Ascending aorta (tissue), 2 donors: ENCODE data around the gene FBXO7. TPM values are rescaled to one million over a fixed set of nuclear protein-coding genes. Genes with fewer than 3 reads are reported as not detected.

ENCODE experiments used
- DNase-seq, 2 donors: peaks; one replicate each; pipeline ENCODE4 v3.0.0-alpha.2; 2019; ENCODE audit warnings: low spot score in 2 of 2
- H3K27ac ChIP-seq, 2 donors: fragments of 200-600 bp; sonication (generic); one replicate each; pipeline ENCODE4 v1.5.1; 2016 to 2017; ENCODE audit warnings: mild to moderate bottlenecking in 1 of 2
- H3K27me3 ChIP-seq: fragments of 200-600 bp; sonication (generic); one replicate; pipeline ENCODE4 v1.5.1; 2017
- H3K36me3 ChIP-seq, 2 donors: fragments of 200-600 bp; sonication (generic); one replicate each; pipeline ENCODE4 v1.5.1; 2016
- H3K4me1 ChIP-seq, 2 donors: fragments of 200-600 bp; sonication (generic); one replicate each; pipeline ENCODE4 v1.5.1; 2016 to 2017; ENCODE audit warnings: mild to moderate bottlenecking in 1 of 2
- H3K4me3 ChIP-seq, 2 donors: fragments of 200-600 bp; sonication (generic); one replicate each; pipeline ENCODE4 v1.5.1; 2016 to 2017; ENCODE audit warnings: mild to moderate bottlenecking in 1 of 2
- H3K9me3 ChIP-seq, 2 donors: fragments of 200-600 bp; sonication (generic); one replicate each; pipeline ENCODE4 v1.5.1; 2016
- intact Hi-C: fragments of 100-400 bp; cut with DNase I; formaldehyde crosslinking; loops from one replicate; pipeline ENCODE4 v1.15.1; 2023
- total RNA-seq: library from RNA; depleted of rRNA; stranded (reverse); fragments of >200 nt; gene quantifications from one replicate; pipeline ENCODE4 v1.1.0, GENCODE V29; 2016
- TF ChIP-seq, protein P1 (sequence below), 3 experiments: fragments of 200-600 bp in 2 of 3; fragments of 450-650 bp in 1 of 3; sonication (generic) in 2 of 3; IDR thresholded peaks; one replicate each; pipeline ENCODE4 v1.5.1; 2016 to 2019; ENCODE audit warnings: antibody characterized with exemption in 3 of 3, mild to moderate bottlenecking in 1 of 3, moderate library complexity in 1 of 3

FBXO7 gene
- total RNA-seq, 1 donor from 2014 or later: 47.0 TPM

DNA sequence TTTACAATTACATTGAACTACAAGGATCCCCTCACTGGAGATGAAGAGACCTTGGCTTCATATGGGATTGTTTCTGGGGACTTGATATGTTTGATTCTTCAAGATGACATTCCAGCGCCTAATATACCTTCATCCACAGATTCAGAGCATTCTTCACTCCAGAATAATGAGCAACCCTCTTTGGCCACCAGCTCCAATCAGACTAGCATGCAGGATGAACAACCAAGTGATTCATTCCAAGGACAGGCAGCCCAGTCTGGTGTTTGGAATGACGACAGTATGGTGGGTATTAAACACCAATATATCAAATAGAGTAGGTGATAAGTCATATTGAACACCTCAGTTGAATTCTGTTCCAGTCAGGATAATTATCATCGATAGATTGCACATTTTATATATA, 4.4 kb downstream of the FBXO7 start:
- no peak overlapping the region for H3K27ac ChIP-seq
- H3K4me3 ChIP-seq: no peak overlapping the region
- no peak for DNase-seq
- no peaks in the 10 kb centered on the region for H3K27me3 ChIP-seq
- TF ChIP-seq, protein P1, sequence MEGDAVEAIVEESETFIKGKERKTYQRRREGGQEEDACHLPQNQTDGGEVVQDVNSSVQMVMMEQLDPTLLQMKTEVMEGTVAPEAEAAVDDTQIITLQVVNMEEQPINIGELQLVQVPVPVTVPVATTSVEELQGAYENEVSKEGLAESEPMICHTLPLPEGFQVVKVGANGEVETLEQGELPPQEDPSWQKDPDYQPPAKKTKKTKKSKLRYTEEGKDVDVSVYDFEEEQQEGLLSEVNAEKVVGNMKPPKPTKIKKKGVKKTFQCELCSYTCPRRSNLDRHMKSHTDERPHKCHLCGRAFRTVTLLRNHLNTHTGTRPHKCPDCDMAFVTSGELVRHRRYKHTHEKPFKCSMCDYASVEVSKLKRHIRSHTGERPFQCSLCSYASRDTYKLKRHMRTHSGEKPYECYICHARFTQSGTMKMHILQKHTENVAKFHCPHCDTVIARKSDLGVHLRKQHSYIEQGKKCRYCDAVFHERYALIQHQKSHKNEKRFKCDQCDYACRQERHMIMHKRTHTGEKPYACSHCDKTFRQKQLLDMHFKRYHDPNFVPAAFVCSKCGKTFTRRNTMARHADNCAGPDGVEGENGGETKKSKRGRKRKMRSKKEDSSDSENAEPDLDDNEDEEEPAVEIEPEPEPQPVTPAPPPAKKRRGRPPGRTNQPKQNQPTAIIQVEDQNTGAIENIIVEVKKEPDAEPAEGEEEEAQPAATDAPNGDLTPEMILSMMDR (IDR thresholded peaks at IDR 0.05): no peak
- H3K9me3 ChIP-seq: no peaks in the 10 kb centered on the region
- peaks cover 0 to 7% of the 10 kb centered on the region in 2 donors for H3K36me3 ChIP-seq
- H3K4me1 ChIP-seq: peaks cover 4 to 13% of the 10 kb centered on the region in 2 donors
- intact Hi-C loops: loop anchor here (10.0 kb wide), 2 partner anchors 214 to 1446 kb away; partner anchors contain the start of gene LARGE1

DNA sequence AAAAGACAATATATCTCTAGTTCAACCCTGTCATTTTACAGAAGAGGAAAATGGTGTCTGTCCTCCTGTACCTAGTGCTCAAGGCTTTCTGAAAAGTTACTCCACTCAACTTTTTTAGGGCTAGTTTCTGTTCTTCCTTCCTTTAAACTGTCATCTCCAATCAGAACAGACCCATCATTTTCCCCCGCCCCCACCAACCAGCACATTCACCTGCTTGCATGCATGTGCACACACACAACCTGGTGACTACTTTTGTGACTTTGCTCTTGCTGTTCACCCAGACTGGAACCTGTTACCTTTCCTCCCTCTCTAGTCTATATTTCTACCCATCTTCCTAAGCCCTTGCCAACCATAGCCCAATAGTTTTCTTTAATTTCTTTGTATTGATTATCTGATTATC, 5.6 kb downstream of the FBXO7 start:
- H3K4me3 ChIP-seq: no peak overlapping the region
- no peaks in the 10 kb centered on the region for H3K9me3 ChIP-seq
- intact Hi-C loops: no loop called here
- peaks cover 4 to 13% of the 10 kb centered on the region in 2 donors for H3K4me1 ChIP-seq
- TF ChIP-seq, protein P1 (IDR thresholded peaks at IDR 0.05): no peak
- H3K36me3 ChIP-seq: peaks cover 7 to 17% of the 10 kb centered on the region in 2 donors
- no peak overlapping the region for H3K27ac ChIP-seq
- H3K27me3 ChIP-seq: no peaks in the 10 kb centered on the region
- no peak for DNase-seq

DNA sequence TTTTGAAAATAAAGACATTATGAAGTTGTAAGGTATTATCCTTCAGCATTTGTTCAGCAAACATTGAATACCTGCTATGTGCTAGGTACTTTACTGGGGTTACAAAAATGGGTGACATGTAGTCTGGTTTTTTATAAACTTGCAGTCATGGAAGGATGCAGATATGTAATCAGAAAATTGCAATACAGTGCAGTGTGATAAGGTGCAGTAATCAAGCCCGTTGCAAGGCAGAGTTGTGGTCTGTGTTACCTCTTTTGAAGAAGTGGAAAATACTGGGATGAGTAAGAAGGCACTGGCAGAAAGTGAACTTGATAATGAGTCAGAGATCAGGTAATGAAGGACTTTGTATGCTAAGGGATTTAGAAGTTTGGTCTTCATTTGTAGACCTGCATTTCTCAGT, 8.1 kb downstream of the FBXO7 start:
- intact Hi-C loops: no loop called here
- DNase-seq: no peak
- Histone ChIP-seq H3K27ac (no peak overlapping the region), H3K4me1 (no peaks in the 10 kb centered on the region), H3K9me3 (no peaks in the 10 kb centered on the region), H3K27me3 (no peaks in the 10 kb centered on the region), H3K36me3 (peaks cover 17 to 40% of the 10 kb centered on the region in 2 donors), H3K4me3 (no peak overlapping the region)
- TF ChIP-seq, protein P1 (IDR thresholded peaks at IDR 0.05): no peak

DNA sequence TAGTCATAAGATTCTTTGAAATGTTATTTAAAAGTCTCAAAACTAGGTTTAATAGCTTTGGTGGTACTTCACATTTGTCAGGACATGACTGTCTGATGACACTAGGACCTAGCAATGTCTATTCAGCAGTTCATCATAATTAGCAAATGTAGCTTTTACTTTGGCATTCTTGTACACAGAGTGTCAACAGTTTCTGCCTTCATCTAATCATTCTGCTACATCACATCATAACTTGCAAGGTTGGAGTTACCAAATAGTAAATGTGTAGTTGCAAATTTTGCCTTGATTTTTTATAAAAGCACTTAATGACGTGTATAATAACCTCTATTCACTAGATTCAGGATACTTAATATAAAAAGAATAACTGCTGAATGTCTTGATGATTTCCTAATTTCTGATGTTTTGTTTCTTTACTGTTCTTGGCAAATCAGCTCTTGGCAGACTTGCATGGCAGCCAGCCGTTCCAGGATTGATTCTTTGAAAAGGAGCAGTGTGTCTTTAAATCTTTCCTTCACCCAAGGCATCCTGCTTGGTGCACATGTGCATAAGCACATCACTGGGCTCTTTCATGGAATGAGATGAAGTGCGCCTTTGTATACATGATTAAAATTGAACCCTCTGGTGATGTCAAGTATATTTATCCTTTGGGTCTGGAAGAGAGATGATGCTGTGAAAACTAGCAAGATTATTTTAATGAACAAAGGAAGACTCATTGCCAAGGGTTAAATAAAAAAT, 12.2 kb downstream of the FBXO7 start:
- Histone ChIP-seq H3K36me3 (peaks cover 25 to 70% of the 10 kb centered on the region in 2 donors), H3K9me3 (no peaks in the 10 kb centered on the region), H3K4me1 (no peaks in the 10 kb centered on the region), H3K27ac (no peak overlapping the region), H3K4me3 (no peak overlapping the region), H3K27me3 (no peaks in the 10 kb centered on the region)
- TF ChIP-seq, protein P1 (IDR thresholded peaks at IDR 0.05): no peak
- no peak for DNase-seq
- intact Hi-C loops: no loop called here

DNA sequence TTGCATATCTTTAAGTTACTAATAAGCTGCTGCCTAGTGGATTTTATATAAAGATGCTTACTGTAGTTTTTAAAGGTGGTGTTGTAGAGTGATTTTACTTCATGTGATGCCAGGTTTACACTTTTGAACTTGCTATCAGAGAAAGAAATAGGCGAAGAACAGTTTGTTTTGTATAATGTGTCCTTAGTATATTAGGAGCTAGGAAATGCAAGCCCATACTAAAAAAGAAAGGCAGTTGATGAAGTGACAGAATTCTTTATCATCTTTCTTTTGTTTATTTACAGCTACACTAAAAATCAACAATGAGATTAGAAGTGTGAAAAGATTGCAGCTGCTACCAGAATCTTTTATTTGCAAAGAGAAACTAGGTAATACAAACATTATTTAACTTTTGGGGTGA, 12.8 kb downstream of the FBXO7 start:
- no peak for DNase-seq
- Histone ChIP-seq H3K9me3 (no peaks in the 10 kb centered on the region), H3K4me1 (no peaks in the 10 kb centered on the region), H3K27me3 (no peaks in the 10 kb centered on the region), H3K27ac (no peak overlapping the region), H3K4me3 (no peak overlapping the region), H3K36me3 (peaks cover 25 to 74% of the 10 kb centered on the region in 2 donors)
- intact Hi-C loops: no loop called here
- TF ChIP-seq, protein P1 (IDR thresholded peaks at IDR 0.05): no peak
